Mesodermal cell (in vitro differentiated cells): ENCODE measurements around the gene HIPK2.

Source experiments
- H3K27ac ChIP-seq: 2 replicates; pipeline ENCODE4 v1.7.0; 2013; ENCODE audit warnings: mild to moderate bottlenecking, low read depth, low read length, moderate library complexity; ENCODE audit not compliant: severe bottlenecking
- H3K36me3 ChIP-seq: 2 replicates; pipeline ENCODE4 v1.7.1; 2013; ENCODE audit warnings: mild to moderate bottlenecking, low read length, moderate library complexity; ENCODE audit not compliant: control insufficient read depth, insufficient read depth
- H3K4me1 ChIP-seq: one replicate; pipeline ENCODE4 v1.7.1; 2013; ENCODE audit warnings: mild to moderate bottlenecking, low read length; ENCODE audit not compliant: insufficient read depth, control insufficient read depth, poor library complexity, severe bottlenecking
- H3K4me3 ChIP-seq: 2 replicates; pipeline ENCODE4 v1.7.0; 2013; ENCODE audit warnings: low read length, control low read depth, mild to moderate bottlenecking; ENCODE audit not compliant: insufficient read depth, poor library complexity, severe bottlenecking; ENCODE audit errors: extremely low read depth
- H3K9me3 ChIP-seq: 2 replicates; pipeline ENCODE4 v1.7.1; 2013; ENCODE audit warnings: mild to moderate bottlenecking, low read length, moderate library complexity; ENCODE audit not compliant: control insufficient read depth
- WGBS, 2 experiments: methylation state at CpG; one replicate each; pipeline ENCODE4 v1.1.5; 2013; ENCODE audit warnings: missing lambda C conversion rate in 2 of 2; ENCODE audit not compliant: insufficient coverage in 2 of 2; 5-methylcytosine and 5-hydroxymethylcytosine counted together

Gene HIPK2

DNA sequence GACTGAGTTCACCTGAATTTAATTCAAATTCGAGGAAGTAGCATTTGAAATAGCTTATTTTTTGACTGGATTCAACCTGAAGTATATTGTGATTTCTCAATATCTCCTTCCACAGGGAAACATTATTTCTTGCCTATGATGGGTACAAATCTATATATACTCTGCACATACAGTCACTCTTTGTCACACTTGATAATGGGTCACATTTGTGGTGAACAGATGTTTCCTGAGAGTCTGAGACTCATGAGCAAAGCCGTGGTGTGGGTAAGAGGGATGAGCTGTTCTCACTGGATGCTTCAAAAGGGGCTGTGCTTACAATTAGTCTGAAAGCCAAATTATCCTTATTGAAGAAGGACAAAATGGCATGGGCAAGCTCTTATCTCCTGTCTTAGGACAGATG, 33.3 kb upstream of the HIPK2 start:
- H3K36me3 ChIP-seq, result no peaks in the 10 kb centered on the region
- WGBS, 2 experiments, result 60 to 100% methylated on average over 1 of the region's 2 CpGs
- H3K4me1 ChIP-seq, result no peaks in the 10 kb centered on the region
- no peak overlapping the region for H3K27ac ChIP-seq
- no peaks in the 10 kb centered on the region for H3K9me3 ChIP-seq
- no peak overlapping the region for H3K4me3 ChIP-seq

DNA sequence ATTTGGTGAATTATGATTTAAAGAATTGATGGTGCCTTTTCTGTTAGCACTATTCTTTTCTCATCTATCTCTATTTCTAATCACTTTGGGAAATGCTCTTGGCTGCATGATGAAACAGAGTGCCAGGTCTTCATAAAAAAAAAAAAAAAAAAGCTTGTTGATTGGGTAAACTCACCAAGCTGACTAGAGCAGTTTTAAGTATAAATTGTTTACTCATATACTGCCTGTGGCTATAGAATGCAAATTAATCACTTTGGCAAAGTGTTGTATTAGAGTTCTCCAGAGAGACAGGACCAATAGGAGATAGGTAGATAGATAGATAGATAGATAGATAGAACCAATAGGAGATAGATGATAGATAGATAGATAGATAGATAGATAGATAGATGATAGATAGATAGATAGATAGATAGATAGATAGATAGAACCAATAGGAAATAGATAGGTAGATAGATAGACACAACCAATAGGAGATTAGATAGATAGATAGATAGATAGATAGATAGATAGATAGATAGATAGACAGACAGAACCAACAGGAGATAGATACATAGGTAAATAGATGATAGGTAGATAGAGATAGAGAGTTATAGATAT, 31.1 kb upstream of the HIPK2 start:
- Histone ChIP-seq H3K27ac (no peak overlapping the region), H3K4me1 (no peaks in the 10 kb centered on the region), H3K4me3 (no peak overlapping the region), H3K36me3 (no peaks in the 10 kb centered on the region), H3K9me3 (peaks cover under 1% of the 10 kb centered on the region)

- peaks cover 6% of the 10 kb centered on the region for H3K9me3 ChIP-seq
- H3K4me3 ChIP-seq, result no peak overlapping the region
- no peak overlapping the region for H3K27ac ChIP-seq
- no peaks in the 10 kb centered on the region for H3K36me3 ChIP-seq
- no peaks in the 10 kb centered on the region for H3K4me1 ChIP-seq
- 76 to 85% methylated on average over 3 of the region's 3 CpGs for WGBS, 2 experiments
These were observed 30.6 kb upstream of the HIPK2 start for GRCh38 chr7:139808427-139808826.

- 94 to 97% methylated on average over 3 of the region's 3 CpGs for WGBS, 2 experiments
- H3K9me3 ChIP-seq, result peaks cover 8% of the 10 kb centered on the region
- no peak overlapping the region for H3K4me3 ChIP-seq
- H3K27ac ChIP-seq, result no peak overlapping the region
- H3K4me1 ChIP-seq, result no peaks in the 10 kb centered on the region
- H3K36me3 ChIP-seq, result no peaks in the 10 kb centered on the region
These were observed 29.2 kb upstream of the HIPK2 start for GRCh38 chr7:139807009-139807408.

DNA sequence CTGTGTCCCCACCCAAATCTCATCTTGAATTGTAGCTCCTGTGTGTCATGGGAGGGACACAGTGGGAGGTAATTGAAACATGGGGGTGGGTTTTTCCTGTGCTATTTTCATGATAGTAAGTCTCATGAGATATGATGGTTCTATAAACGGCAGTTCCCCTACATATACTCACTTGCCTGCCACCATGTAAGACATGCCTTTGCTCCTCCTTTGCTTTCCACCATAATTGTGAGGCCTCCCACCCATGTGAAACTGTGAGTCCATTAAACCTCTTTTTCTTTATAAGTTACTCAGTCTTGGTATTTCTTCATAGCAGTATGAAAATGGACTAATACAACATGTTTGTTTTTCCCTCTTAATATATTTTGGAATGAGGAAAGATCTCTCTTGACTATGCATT, 26.8 kb upstream of the HIPK2 start:
- Histone ChIP-seq H3K9me3 (peaks cover 8% of the 10 kb centered on the region), H3K36me3 (no peaks in the 10 kb centered on the region), H3K4me3 (no peak overlapping the region), H3K4me1 (no peaks in the 10 kb centered on the region), H3K27ac (no peak overlapping the region)
- WGBS, 2 experiments, result no CpG with 5 or more reads among the region's 1 CpG

DNA sequence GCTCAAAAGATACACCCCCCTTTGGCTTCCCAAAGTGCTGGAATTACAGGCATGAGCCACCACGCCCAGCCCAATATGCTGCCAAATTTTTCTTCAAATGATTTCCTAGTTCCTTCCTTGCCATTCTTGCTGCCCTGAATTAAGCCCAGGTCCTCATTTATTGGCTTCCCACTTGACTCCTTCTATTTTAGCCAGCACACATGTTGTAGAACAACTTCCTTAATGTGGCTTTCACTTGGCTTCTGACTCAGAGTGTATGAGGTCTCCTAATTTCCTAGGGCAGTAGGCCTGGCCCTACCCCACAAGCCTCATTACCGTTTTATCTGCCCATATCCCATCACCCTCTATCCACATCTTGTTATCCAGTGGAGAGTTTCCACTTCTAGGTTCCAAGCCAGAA, 21.8 kb upstream of the HIPK2 start:
- no peaks in the 10 kb centered on the region for H3K4me1 ChIP-seq
- no peaks in the 10 kb centered on the region for H3K36me3 ChIP-seq
- no peak overlapping the region for H3K27ac ChIP-seq
- no peak overlapping the region for H3K4me3 ChIP-seq
- peaks cover 8% of the 10 kb centered on the region for H3K9me3 ChIP-seq
- WGBS, 2 experiments, result 87 to 90% methylated on average over 2 of the region's 2 CpGs

- WGBS, 2 experiments, result 83 to 94% methylated on average over 2 to 4 of the region's 4 CpGs
- H3K4me1 ChIP-seq, result no peaks in the 10 kb centered on the region
- H3K27ac ChIP-seq, result no peak overlapping the region
These were observed 21.1 kb upstream of the HIPK2 start for GRCh38 chr7:139798892-139799291.

GRCh38 chr7:139798221-139798620, 20.4 kb upstream of the HIPK2 start:
- no peak overlapping the region for H3K27ac ChIP-seq

More at GRCh38 chr7:139798892-139799291, 21.1 kb upstream of the HIPK2 start:
- Histone ChIP-seq H3K4me3 (no peak overlapping the region), H3K9me3 (peaks cover 7% of the 10 kb centered on the region), H3K36me3 (no peaks in the 10 kb centered on the region)

DNA sequence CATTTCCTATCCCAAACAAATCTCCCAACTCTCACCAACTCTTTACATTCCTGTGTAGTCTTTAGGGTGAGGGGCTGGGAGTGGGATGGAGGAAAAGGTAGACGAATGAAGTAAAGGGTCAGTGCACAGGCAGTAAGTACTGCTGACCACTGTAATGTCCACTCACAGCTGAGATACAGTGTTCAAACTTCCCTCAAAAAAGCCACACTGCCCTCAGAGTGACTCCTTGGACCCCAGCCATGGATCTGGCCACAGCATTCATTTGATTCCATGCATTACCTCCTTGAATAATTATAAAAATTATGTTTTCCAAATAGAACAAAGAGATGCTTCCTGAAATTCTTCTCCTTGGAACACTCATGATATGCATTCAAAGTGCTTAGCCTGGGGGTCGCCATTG, 19.8 kb upstream of the HIPK2 start:
- Histone ChIP-seq H3K4me1 (no peaks in the 10 kb centered on the region), H3K4me3 (no peak overlapping the region), H3K27ac (no peak overlapping the region), H3K9me3 (no peaks in the 10 kb centered on the region), H3K36me3 (no peaks in the 10 kb centered on the region)
- no CpG with 5 or more reads among the region's 2 CpGs for WGBS, 2 experiments

More at GRCh38 chr7:139798221-139798620, 20.4 kb upstream of the HIPK2 start:
- no peak overlapping the region for H3K4me3 ChIP-seq
- H3K4me1 ChIP-seq, result no peaks in the 10 kb centered on the region
- peaks cover under 1% of the 10 kb centered on the region for H3K9me3 ChIP-seq
- WGBS, 2 experiments, result 77 to 82% methylated on average over 9 to 10 of the region's 10 CpGs
- no peaks in the 10 kb centered on the region for H3K36me3 ChIP-seq

- no peaks in the 10 kb centered on the region for H3K36me3 ChIP-seq
- 89 to 91% methylated on average over 3 of the region's 7 CpGs for WGBS, 2 experiments
These were observed 13.5 kb upstream of the HIPK2 start for GRCh38 chr7:139791316-139791715.

DNA sequence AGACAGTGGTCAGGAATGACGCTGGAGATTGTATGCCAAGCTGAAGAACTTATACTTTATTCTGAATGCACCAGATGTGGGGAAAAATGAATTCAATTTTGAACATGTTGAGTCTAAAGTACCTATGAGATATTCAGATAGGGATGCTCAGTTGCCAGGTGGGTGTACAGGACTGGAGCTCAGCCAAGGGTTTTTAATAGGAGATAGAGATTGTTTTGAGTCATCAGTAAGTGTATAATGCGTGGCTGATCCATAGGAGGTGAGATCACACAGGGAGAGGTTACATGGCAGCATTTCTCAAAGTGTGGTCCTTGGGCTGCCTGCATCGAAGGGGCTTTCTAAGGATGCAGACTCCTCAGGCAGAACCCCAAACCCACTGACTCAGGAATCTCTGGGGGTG, 6.8 kb upstream of the HIPK2 start:
- WGBS, 2 experiments, result 83 to 90% methylated on average over 3 of the region's 3 CpGs
- no peak overlapping the region for H3K27ac ChIP-seq
- H3K9me3 ChIP-seq, result no peaks in the 10 kb centered on the region
- H3K4me1 ChIP-seq, result no peaks in the 10 kb centered on the region
- H3K4me3 ChIP-seq, result no peak overlapping the region
- H3K36me3 ChIP-seq, result no peaks in the 10 kb centered on the region

More at GRCh38 chr7:139791316-139791715, 13.5 kb upstream of the HIPK2 start:
- Histone ChIP-seq H3K4me3 (no peak overlapping the region), H3K27ac (no peak overlapping the region), H3K4me1 (no peaks in the 10 kb centered on the region), H3K9me3 (no peaks in the 10 kb centered on the region)
